H1 (cell line): ENCODE measurements around the gene MAGI2. TPM values are rescaled to one million over a fixed set of nuclear protein-coding genes. Genes with fewer than 3 reads are reported as not detected.

ENCODE experiments used
- CTCF ChIA-PET: fragments of 300-600 bp; sonication (Branson Sonifier 250); formaldehyde crosslinking; loops from one replicate; lab custom pipeline; 2021; ENCODE audit not compliant: partially characterized antibody; lab: Charles Lee
- POLR2A ChIA-PET: fragments of 300-600 bp; sonication (Branson Sonifier 250); formaldehyde crosslinking; loops from one replicate; lab custom pipeline; 2021; ENCODE audit warnings: inconsistent platforms; ENCODE audit not compliant: partially characterized antibody; lab: Charles Lee
- DNase-seq, 2 experiments: peaks; one replicate each; pipeline versions ENCODE4 v3.0.0 to v3.0.0-alpha.2; 2010 to 2022; ENCODE audit warnings: low spot score in 2 of 2, low read depth in 1 of 2, mixed read lengths in 1 of 2
- FAIRE-seq: peaks from 2 replicates; lab custom pipeline; 2011; peaks lifted over from hg19 to GRCh38; lab: Jason Lieb, UNC
- H2AFZ ChIP-seq: 2 replicates; pipeline ENCODE4 v1.8.1; 2012; ENCODE audit warnings: low read length, inconsistent platforms
- H2AK5ac ChIP-seq: 2 replicates; pipeline ENCODE4 v1.6.1; 2013; ENCODE audit warnings: low read depth, low read length
- H2BK120ac ChIP-seq: replicated peaks from 2 replicates; pipeline ENCODE3; 2013; ENCODE audit warnings: low read depth, low read length, inconsistent platforms
- H2BK12ac ChIP-seq: 2 replicates; pipeline ENCODE4 v1.6.1; 2013; ENCODE audit warnings: low read depth, low read length
- H2BK15ac ChIP-seq: 2 replicates; pipeline ENCODE4 v1.6.1; 2013; ENCODE audit warnings: low read length
- H2BK20ac ChIP-seq: 2 replicates; pipeline ENCODE4 v1.6.1; 2013; ENCODE audit warnings: low read length
- H2BK5ac ChIP-seq: 2 replicates; pipeline ENCODE4 v1.6.1; 2013; ENCODE audit warnings: low read depth, low read length
- H3K14ac ChIP-seq: 2 replicates; pipeline ENCODE4 v1.6.1; 2013; ENCODE audit warnings: inconsistent platforms; ENCODE audit not compliant: insufficient read length
- H3K18ac ChIP-seq: 2 replicates; pipeline ENCODE4 v1.6.1; 2013; ENCODE audit warnings: low read length; ENCODE audit errors: extremely low read depth
- H3K23ac ChIP-seq: 2 replicates; pipeline ENCODE4 v1.6.1; 2013; ENCODE audit warnings: inconsistent platforms; ENCODE audit not compliant: insufficient read length
- H3K23me2 ChIP-seq: 2 replicates; pipeline ENCODE4 v1.6.1; 2013; ENCODE audit warnings: low read depth, low read length
- H3K27ac ChIP-seq: 2 replicates; pipeline ENCODE4 v1.6.1; 2011; ENCODE audit warnings: low read depth, low read length, inconsistent platforms
- H3K27me3 ChIP-seq, 4 experiments: replicated peaks in 1 of 4; 1 replicate in 1 of 4; 2 replicates in 3 of 4; pipeline versions ENCODE4 v1.6.1 to v1.8.1; 2011 to 2013; ENCODE audit warnings: low read length in 3 of 4, mild to moderate bottlenecking in 3 of 4, inconsistent platforms in 2 of 4, mixed read lengths in 2 of 4, moderate library complexity in 1 of 4; ENCODE audit not compliant: control insufficient read depth in 3 of 4, insufficient read depth in 3 of 4; ENCODE audit errors: extremely low read depth in 1 of 4
- H3K36me3 ChIP-seq, 4 experiments: 2 replicates each; pipeline versions ENCODE4 v1.6.1 to v1.8.1; 2011 to 2013; ENCODE audit warnings: mild to moderate bottlenecking in 4 of 4, low read length in 3 of 4, moderate library complexity in 2 of 4, control low read depth in 1 of 4, inconsistent platforms in 1 of 4; ENCODE audit not compliant: insufficient read depth in 4 of 4, control insufficient read depth in 2 of 4
- H3K4ac ChIP-seq: replicated peaks from 2 replicates; pipeline ENCODE3; 2013; ENCODE audit warnings: low read length, low read depth, mixed read lengths, inconsistent platforms; ENCODE audit not compliant: insufficient read length
- H3K4me1 ChIP-seq, 4 experiments: replicated peaks in 1 of 4; 1 replicate in 1 of 4; 2 replicates in 3 of 4; pipeline versions ENCODE4 v1.6.1 to v1.8.1; 2011 to 2013; ENCODE audit warnings: low read length in 3 of 4, inconsistent platforms in 2 of 4, mixed read lengths in 1 of 4; ENCODE audit not compliant: insufficient read depth in 4 of 4, control insufficient read depth in 3 of 4
- H3K4me2 ChIP-seq, 2 experiments: 2 replicates each; pipeline versions ENCODE4 v1.6.1 to v1.8.1; 2011 to 2013; ENCODE audit warnings: low read depth in 2 of 2, low read length in 2 of 2, control low read depth in 1 of 2, inconsistent platforms in 1 of 2, mild to moderate bottlenecking in 1 of 2; ENCODE audit not compliant: insufficient read depth in 1 of 2
- H3K4me3 ChIP-seq, 4 experiments: fragments of 200-600, 300-600 bp in 1 of 4; sonication (generic), shearing (Covaris generic), sonication (Bioruptor Twin) in 1 of 4; 2 replicates each; pipeline versions ENCODE4 v1.5.1 to v1.8.1; 2011 to 2016; ENCODE audit warnings: low read length in 4 of 4, low read depth in 3 of 4, control low read depth in 2 of 4, inconsistent platforms in 2 of 4, mild to moderate bottlenecking in 2 of 4, mixed read lengths in 1 of 4, moderate library complexity in 1 of 4; ENCODE audit not compliant: insufficient read depth in 2 of 4; ENCODE audit errors: extremely low read depth in 1 of 4
- H3K56ac ChIP-seq: replicated peaks from 2 replicates; pipeline ENCODE3; 2013; ENCODE audit warnings: low read depth, mild to moderate bottlenecking, mixed read lengths, low read length, inconsistent platforms; ENCODE audit not compliant: insufficient read length
- H3K79me1 ChIP-seq: 2 replicates; pipeline ENCODE4 v1.6.1; 2013; ENCODE audit warnings: low read depth, low read length, control low read depth
- H3K79me2 ChIP-seq, 2 experiments: 2 replicates each; pipeline versions ENCODE4 v1.6.1 to v1.8.1; 2012 to 2013; ENCODE audit warnings: low read length in 2 of 2, mild to moderate bottlenecking in 2 of 2, inconsistent platforms in 1 of 2; ENCODE audit not compliant: insufficient read depth in 2 of 2, control insufficient read depth in 1 of 2
- H3K9ac ChIP-seq, 4 experiments: replicated peaks in 1 of 4; 1 replicate in 1 of 4; 2 replicates in 3 of 4; pipeline versions ENCODE4 v1.6.1 to v1.8.1; 2011 to 2013; ENCODE audit warnings: low read depth in 3 of 4, low read length in 3 of 4, control low read depth in 2 of 4, mild to moderate bottlenecking in 2 of 4, moderate library complexity in 2 of 4, inconsistent platforms in 1 of 4; ENCODE audit errors: extremely low read depth in 1 of 4
- H3K9me3 ChIP-seq, 2 experiments: 2 replicates each; pipeline versions ENCODE4 v1.6.1 to v1.8.1; 2012 to 2013; ENCODE audit warnings: mild to moderate bottlenecking in 2 of 2, moderate library complexity in 2 of 2, control low read depth in 1 of 2, inconsistent platforms in 1 of 2, low read depth in 1 of 2, low read length in 1 of 2, mixed read lengths in 1 of 2; ENCODE audit not compliant: insufficient read depth in 2 of 2
- H4K20me1 ChIP-seq, 2 experiments: replicated peaks in 1 of 2; 2 replicates each; pipeline versions ENCODE3 to v1.8.1; 2011 to 2013; ENCODE audit warnings: inconsistent platforms in 2 of 2, low read length in 2 of 2, mild to moderate bottlenecking in 1 of 2; ENCODE audit not compliant: insufficient read depth in 2 of 2, control insufficient read depth in 1 of 2
- H4K5ac ChIP-seq: 2 replicates; pipeline ENCODE4 v1.6.1; 2013; ENCODE audit warnings: low read length, low read depth, mixed read lengths, inconsistent platforms; ENCODE audit not compliant: insufficient read length
- H4K8ac ChIP-seq: 2 replicates; pipeline ENCODE4 v1.8.0; 2013; ENCODE audit warnings: mild to moderate bottlenecking, moderate library complexity, low read length, inconsistent platforms; ENCODE audit not compliant: insufficient read depth; ENCODE audit errors: extremely low read depth
- H4K91ac ChIP-seq: replicated peaks from 2 replicates; pipeline ENCODE3; 2013; ENCODE audit warnings: low read length, mixed read lengths, inconsistent platforms; ENCODE audit not compliant: insufficient read length
- ATF3 ChIP-seq: IDR thresholded peaks from 2 replicates; pipeline ENCODE4 v1.6.1; 2011; ENCODE audit warnings: low read depth, mild to moderate bottlenecking, low read length; ENCODE audit not compliant: insufficient read depth
- CBX8 ChIP-seq: fragments of 300-800, 300-1000 bp; sonication (generic); IDR thresholded peaks from 2 replicates; pipeline ENCODE4 v1.7.1; 2016; ENCODE audit warnings: low read depth, low read length, borderline replicate concordance
- EGR1 ChIP-seq: IDR thresholded peaks from 2 replicates; pipeline ENCODE4 v1.6.1; 2011; ENCODE audit warnings: low read depth, low read length, borderline replicate concordance
- EZH2 ChIP-seq: fragments of 200-600 bp; sonication (generic); IDR thresholded peaks from 2 replicates; pipeline ENCODE4 v1.7.1; 2012; ENCODE audit warnings: low read depth, mild to moderate bottlenecking, moderate library complexity, low read length, inconsistent platforms; ENCODE audit not compliant: severe bottlenecking
- POLR2A ChIP-seq, 2 experiments: IDR thresholded peaks; 1 replicate in 1 of 2; 2 replicates in 1 of 2; pipeline ENCODE4 v1.6.1; 2011; ENCODE audit warnings: low read depth in 2 of 2, low read length in 2 of 2, mild to moderate bottlenecking in 2 of 2; ENCODE audit errors: control extremely low read depth in 1 of 2
- SUZ12 ChIP-seq: fragments of 200-600 bp; sonication (generic); IDR thresholded peaks from 2 replicates; pipeline ENCODE4 v1.6.1; 2012; ENCODE audit warnings: mild to moderate bottlenecking, inconsistent platforms, low read length, moderate library complexity, mixed read lengths
- WGBS, 2 experiments: shearing (Covaris generic) in 1 of 2; methylation state at CpG; one replicate each; pipeline versions ENCODE4 v1.1.6 to v1.1.7; 2013 to 2015; ENCODE audit warnings: low lambda C conversion rate in 2 of 2, mixed read lengths in 2 of 2, inconsistent platforms in 1 of 2, low coverage in 1 of 2, missing lambda C conversion rate in 1 of 2; ENCODE audit not compliant: insufficient replicate concordance in 2 of 2, insufficient coverage in 1 of 2, insufficient read length in 1 of 2; ENCODE audit errors: extremely low coverage in 1 of 2, missing lambda C conversion rate in 1 of 2; 5-methylcytosine and 5-hydroxymethylcytosine counted together
- polyA plus RNA-seq, 7 experiments: library from polyadenylated mRNA; depleted of rRNA in 3 of 7; stranded (reverse) in 5 of 7; unstranded in 2 of 7; fragments of >200 nt in 5 of 7; fragments of 200-250 nt in 2 of 7; gene quantifications; 1 replicate in 5 of 7; 2 replicates in 1 of 7; 4 replicates in 1 of 7; pipeline versions ENCODE4 v1.2.1 to v1.2.3, GENCODE V29; 2011 to 2013; ENCODE audit warnings: missing spikeins in 2 of 7, mixed read lengths in 2 of 7
- total RNA-seq: library from RNA; stranded (reverse); fragmentation: NEBNext Ultra II Directional; extraction: Animal tissue kit (Norgen Biotek cat#: 25700); gene quantifications from 2 replicates; pipeline ENCODE4 v1.2.1, GENCODE V29; 2021

The MAGI2 gene
- total and polyA plus RNA-seq, 2 of the 8 experiments (the other 6 are each of a cell fraction or from before 2014, with no cell fraction given) = 6.0 to 27.3 TPM

DNA sequence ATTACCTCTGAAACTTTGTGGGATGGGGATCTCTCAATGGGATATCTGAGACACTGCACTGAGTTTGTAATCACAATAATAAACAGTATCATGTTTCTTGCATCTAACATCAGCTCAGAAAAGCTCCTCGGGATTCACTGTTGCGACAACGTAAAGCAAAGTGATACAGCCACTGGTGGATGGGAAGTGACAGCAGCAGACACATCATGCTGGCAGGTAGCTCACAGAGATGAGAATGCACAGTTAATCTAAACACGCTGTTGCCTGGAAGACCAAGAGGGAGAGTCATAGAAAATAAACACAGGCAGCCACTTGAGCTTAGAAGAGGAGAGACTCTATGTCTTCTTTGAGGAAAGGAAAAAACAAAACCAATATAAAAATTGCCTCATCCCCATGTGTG, 513.8 kb downstream of the MAGI2 start:
- Histone ChIP-seq H2BK12ac (no peak overlapping the region), H3K23me2 (no peaks in the 10 kb centered on the region), H3K4me1 (no peaks in the 10 kb centered on the region), H2BK120ac (no peak overlapping the region), H4K20me1 (no peaks in the 10 kb centered on the region), H3K4me3 (no peak overlapping the region), H3K18ac (no peak overlapping the region), H4K8ac (no peak overlapping the region), H4K91ac (no peak overlapping the region), H3K56ac (no peak overlapping the region), H2AK5ac (no peak overlapping the region), H2AFZ (no peak overlapping the region), H4K5ac (no peak overlapping the region), H3K36me3 (no peaks in the 10 kb centered on the region), H3K27ac (no peak overlapping the region), H2BK15ac (no peak overlapping the region), H3K79me2 (no peaks in the 10 kb centered on the region), H3K79me1 (no peaks in the 10 kb centered on the region), H3K9ac (no peak overlapping the region), H2BK5ac (no peak overlapping the region), H3K9me3 (no peaks in the 10 kb centered on the region), H3K14ac (no peak overlapping the region), H3K4me2 (no peak overlapping the region), H2BK20ac (no peak overlapping the region), H3K4ac (no peak overlapping the region), H3K27me3 (peaks cover 0 to 2% (median 0%) of the 10 kb centered on the region in 4 experiments; a peak in 1 of 7 replicates), H3K23ac (no peak overlapping the region)
- DNase-seq (no peak), FAIRE-seq (no peak)
- ChIA-PET POLR2A (no interaction called here), CTCF (interaction anchor here (0.6 to 0.9 kb wide), 2 partner anchors 735 to 898 kb away, joined by 3 read pairs; no protein-coding TSS in a partner anchor)
- 87% methylated on average over 4 of the region's 4 CpGs; no CpG with 5 or more reads in 1 of the 2 experiments for WGBS, 2 experiments
- TF ChIP-seq EZH2 (no peak), ATF3 (no peak), EGR1 (no peak), POLR2A (IDR thresholded peaks at IDR 0.05; ENCODE audit: control extremely low read depth in 1 of 2, low read depth in 2 of 2, low read length in 2 of 2) (no peak), CBX8 (no peak), SUZ12 (no peak)
